ENCODE data around the gene THBS3.
A peak's percentile ranks its signal among the peaks of the same experiment; 100 is the strongest.

The THBS3 gene

DNA sequence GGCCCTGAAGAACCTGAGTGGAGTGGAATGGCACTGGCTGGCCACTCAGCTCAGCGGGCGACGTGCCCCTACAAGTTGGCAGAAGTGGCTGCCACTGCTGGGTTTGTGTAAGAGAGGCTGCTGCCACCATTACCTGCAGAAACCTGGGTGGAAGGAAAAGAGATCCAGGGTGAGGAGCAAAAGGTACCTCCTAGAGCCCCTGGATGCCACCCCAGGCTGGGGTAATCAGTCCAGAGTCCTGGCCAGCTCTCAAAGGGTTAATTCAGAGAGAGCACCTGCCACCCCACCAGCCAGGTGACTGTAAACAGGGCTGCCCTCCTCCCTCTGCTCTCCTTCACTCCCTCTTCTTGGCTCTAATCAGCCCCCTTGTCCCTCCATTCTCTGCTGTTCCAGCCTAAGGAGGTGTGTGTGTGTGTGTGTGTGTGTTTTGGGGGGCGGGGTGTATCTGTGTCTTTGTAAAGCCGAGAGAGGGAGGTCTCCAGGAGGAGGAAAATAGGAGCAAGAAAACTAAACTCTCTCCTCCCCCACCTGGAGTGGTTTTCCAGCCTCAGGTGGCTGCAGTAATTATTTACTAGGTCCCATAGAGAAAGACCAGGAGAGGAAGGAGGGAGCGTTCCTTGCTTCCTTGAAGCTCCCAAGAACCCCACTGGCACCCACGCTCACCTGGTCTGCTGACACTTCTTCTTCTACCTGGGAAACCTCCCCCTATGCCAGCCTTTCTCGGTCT lies 21.5 kb downstream of the THBS3 start:
- TF ChIP-seq, protein P1, sequence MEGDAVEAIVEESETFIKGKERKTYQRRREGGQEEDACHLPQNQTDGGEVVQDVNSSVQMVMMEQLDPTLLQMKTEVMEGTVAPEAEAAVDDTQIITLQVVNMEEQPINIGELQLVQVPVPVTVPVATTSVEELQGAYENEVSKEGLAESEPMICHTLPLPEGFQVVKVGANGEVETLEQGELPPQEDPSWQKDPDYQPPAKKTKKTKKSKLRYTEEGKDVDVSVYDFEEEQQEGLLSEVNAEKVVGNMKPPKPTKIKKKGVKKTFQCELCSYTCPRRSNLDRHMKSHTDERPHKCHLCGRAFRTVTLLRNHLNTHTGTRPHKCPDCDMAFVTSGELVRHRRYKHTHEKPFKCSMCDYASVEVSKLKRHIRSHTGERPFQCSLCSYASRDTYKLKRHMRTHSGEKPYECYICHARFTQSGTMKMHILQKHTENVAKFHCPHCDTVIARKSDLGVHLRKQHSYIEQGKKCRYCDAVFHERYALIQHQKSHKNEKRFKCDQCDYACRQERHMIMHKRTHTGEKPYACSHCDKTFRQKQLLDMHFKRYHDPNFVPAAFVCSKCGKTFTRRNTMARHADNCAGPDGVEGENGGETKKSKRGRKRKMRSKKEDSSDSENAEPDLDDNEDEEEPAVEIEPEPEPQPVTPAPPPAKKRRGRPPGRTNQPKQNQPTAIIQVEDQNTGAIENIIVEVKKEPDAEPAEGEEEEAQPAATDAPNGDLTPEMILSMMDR (conservative IDR thresholded peaks at IDR 0.05; ENCODE audit: low read depth) = no peak
- CTCF ChIA-PET = interaction anchor here (0.8 to 1.1 kb wide), 2 partner anchors 9 to 983 kb away, joined by 4 read pairs; no protein-coding TSS in a partner anchor
- peak overlapping the region; percentile 64 for H3K27ac ChIP-seq
- POLR2A ChIA-PET (ENCODE audit: low non-redundant PET) = no interaction called here
- no peak for DNase-seq (ENCODE audit: low spot score)

DNA sequence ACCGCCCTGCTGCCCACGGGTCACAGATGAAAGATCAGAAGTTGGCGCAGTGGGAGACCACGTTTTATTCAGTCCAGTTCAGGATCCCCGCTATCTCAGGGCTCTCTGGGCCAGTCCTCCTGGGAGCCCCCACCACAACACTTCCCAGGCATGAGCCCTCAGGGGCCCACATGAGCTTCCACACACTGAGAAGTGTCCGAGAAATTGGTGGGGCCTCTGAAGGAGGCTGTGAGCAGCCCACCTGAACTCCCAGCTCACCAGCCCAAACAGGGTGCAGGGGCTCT lies 22.0 kb downstream of the THBS3 start:
- no peak for DNase-seq (ENCODE audit: low spot score)
- peak overlapping the region; percentile 64 for H3K27ac ChIP-seq
- POLR2A ChIA-PET (ENCODE audit: low non-redundant PET) = no interaction called here
- CTCF ChIA-PET = interaction anchor here (2.3 kb wide), 1 partner anchor 8 kb away, joined by 15 read pairs; no protein-coding TSS in a partner anchor
- TF ChIP-seq, protein P1 (conservative IDR thresholded peaks at IDR 0.05; ENCODE audit: low read depth) = no peak

DNA sequence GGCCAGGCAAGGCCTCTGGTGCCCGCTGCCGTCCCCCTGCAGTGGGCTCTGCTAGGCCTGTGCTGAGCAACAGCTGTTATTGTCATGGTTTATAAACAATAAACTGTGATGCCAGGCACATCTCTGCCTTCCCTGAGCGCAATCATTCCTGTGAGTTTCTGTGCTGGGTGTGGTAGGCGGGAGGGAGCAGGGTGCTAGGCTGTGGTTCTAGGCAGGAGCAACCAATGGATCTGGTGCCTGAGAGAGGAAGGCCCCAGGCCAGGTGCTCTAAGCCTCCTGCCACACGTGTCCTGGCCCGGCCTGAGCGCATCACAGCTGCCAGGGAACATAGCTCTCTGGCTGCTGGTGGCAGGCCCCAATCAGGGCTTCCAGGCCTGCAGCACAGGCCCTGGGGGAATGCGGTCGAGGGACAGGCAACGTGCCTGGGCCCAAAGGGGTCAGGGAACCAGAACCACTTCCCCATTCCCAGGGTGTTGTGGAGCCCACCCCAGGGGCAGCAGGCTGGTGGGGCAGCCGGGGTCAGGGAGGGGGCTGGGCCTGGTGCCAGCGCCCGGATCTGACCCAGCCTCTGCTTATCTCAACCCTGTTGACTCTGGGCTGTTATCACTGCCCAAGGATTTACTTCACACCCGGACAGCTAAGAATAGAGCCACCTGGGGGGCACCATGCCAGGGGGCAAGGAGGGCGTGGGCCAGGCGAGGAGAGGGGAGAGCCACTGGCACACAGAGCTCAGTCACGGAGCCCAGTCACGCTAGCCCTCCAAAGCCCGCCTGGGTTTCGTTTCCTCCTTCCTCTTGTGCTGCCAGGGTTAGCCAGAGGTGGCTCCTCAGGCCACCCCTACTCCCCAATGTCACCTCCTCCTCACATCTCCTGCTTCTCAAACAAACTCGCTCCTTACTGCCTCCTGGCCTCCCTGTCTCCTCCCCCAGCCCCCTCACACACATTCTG lies 22.6 kb downstream of the THBS3 start:
- POLR2A ChIA-PET (ENCODE audit: low non-redundant PET) = no interaction called here
- H3K27ac ChIP-seq = peak overlapping the region; percentile 64
- CTCF ChIA-PET = interaction anchor here (2.3 kb wide), 1 partner anchor 9 kb away, joined by 15 read pairs; no protein-coding TSS in a partner anchor
- DNase-seq (ENCODE audit: low spot score) = no peak
- TF ChIP-seq, protein P1 (conservative IDR thresholded peaks at IDR 0.05; ENCODE audit: low read depth) = no peak

DNA sequence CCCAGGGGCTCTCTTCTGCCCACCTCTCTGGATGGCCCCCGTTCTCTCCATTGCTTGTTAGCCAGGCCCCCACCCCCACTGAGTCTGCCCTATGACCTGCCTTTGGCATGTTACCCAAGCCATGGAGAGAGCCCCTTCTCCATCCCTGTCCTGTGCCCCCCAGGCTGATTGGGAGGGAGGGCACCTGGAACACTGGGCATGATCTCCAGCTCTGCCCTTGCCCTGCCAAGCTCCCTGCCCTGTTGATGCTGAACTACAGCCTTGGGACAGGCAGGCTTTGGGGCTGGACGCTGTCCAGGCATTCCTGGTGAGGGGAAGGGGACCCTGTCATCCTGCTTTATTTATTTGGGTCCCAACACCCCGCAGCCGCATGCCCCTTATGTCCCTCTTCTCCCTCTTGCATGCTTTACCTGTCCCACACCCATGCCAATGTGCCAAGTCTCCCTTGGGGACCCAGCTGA lies 23.3 kb downstream of the THBS3 start:
- no peak for DNase-seq (ENCODE audit: low spot score)
- TF ChIP-seq, protein P1 (conservative IDR thresholded peaks at IDR 0.05; ENCODE audit: low read depth) = no peak

DNA sequence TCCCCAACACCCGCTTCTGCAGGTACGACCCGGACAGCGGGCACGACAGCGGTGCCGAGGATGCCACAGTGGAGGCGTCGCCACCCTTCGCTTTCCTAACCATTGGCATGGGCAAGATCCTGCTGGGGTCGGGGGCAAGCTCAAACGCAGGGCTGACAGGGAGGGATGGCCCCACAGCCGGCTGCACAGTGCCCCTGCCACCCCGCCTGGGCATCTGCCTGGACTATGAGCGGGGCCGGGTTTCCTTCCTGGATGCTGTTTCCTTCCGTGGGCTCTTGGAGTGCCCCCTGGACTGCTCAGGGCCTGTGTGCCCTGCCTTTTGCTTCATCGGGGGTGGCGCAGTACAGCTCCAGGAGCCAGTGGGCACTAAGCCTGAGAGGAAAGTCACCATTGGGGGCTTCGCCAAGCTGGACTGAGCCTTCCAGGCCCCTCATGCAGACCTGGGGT lies 23.9 kb downstream of the THBS3 start:
- peak overlapping the region; percentile 64 for H3K27ac ChIP-seq
- TF ChIP-seq, protein P1 (conservative IDR thresholded peaks at IDR 0.05; ENCODE audit: low read depth) = no peak
- POLR2A ChIA-PET (ENCODE audit: low non-redundant PET) = no interaction called here
- no peak for DNase-seq (ENCODE audit: low spot score)
- CTCF ChIA-PET = interaction anchor here (0.6 to 2.3 kb wide), 2 partner anchors 10 to 96 kb away, joined by 4 to 15 read pairs; no protein-coding TSS in a partner anchor

More for the DNA sequence above, 23.3 kb downstream of the THBS3 start:
- POLR2A ChIA-PET (ENCODE audit: low non-redundant PET) = no interaction called here
- CTCF ChIA-PET = interaction anchor here (0.6 to 2.3 kb wide), 2 partner anchors 9 to 96 kb away, joined by 4 to 15 read pairs; no protein-coding TSS in a partner anchor
- peak overlapping the region; percentile 64 for H3K27ac ChIP-seq

DNA sequence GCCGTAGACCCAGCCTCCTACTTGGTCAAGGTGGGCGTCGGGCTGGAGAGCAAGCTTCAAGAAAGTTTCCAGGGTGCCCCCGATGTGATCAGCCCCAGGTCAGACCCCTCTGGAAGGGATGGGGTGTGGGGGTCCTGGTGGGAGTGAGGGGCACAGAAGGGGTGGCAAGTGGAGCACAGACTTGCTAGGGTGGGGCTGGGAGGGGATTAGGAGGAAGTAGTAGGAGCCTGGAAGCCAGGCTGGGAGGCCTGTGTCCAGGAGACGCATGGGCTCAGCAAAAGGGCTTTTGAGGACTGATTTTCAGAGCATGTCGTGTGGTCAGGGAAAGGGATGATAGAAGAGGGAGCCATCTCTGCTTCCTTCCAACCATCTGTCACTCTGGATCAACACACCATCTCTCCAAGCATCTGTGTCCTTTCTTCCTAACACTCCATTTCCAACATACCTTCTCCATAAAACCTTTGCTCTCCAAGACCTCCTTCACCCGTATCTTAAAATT lies 25.6 kb downstream of the THBS3 start:
- CTCF ChIA-PET = interaction anchor here (0.6 to 0.8 kb wide), 2 partner anchors 9 to 11 kb away, joined by 3 to 4 read pairs; partner anchors contain the start of gene KRTCAP2
- POLR2A ChIA-PET (ENCODE audit: low non-redundant PET) = no interaction called here
- no peak for DNase-seq (ENCODE audit: low spot score)
- peak overlapping the region; percentile 8; the same call in 1 of the 2 replicates for H3K27ac ChIP-seq
- TF ChIP-seq, protein P1 (conservative IDR thresholded peaks at IDR 0.05; ENCODE audit: low read depth) = no peak
